Naive thymus-derived CD4-positive, alpha-beta T cell (primary cell): ENCODE results near the gene UTP14C. TPM values are rescaled to one million over a fixed set of nuclear protein-coding genes. Genes with fewer than 3 reads are reported as not detected.

Source experiments
- ATAC-seq: fragments of 150-1000 bp; cut with Tn5 transposase; 2 replicates; pipeline ENCODE4 v1.10.0; 2021; ENCODE audit warnings: mild to moderate bottlenecking, moderate library complexity
- CTCF ChIA-PET: fragments of 350-600 bp; sonication (Branson Sonifier 250); formaldehyde crosslinking; loops from one replicate; lab custom pipeline; 2021; ENCODE audit warnings: antibody characterized with exemption; lab: Charles Lee
- POLR2A ChIA-PET: fragments of 350-600 bp; sonication (Branson Sonifier 250); formaldehyde crosslinking; loops from one replicate; lab custom pipeline; 2021; ENCODE audit warnings: antibody characterized with exemption, inconsistent platforms; lab: Charles Lee
- DNase-seq, 9 donors: peaks; one replicate each; pipeline versions ENCODE4 v3.0.0 to v3.0.0-alpha.2; 2020 to 2022; ENCODE audit warnings: mixed read lengths in 1 of 9
- H3K27ac ChIP-seq: one replicate; pipeline ENCODE4 v1.7.0; 2013; ENCODE audit warnings: mild to moderate bottlenecking, low read depth, low read length, moderate library complexity
- H3K27me3 ChIP-seq, 2 donors: one replicate each; pipeline ENCODE4 v1.7.0; 2013; ENCODE audit warnings: low read length in 2 of 2, mild to moderate bottlenecking in 2 of 2, moderate library complexity in 2 of 2; ENCODE audit not compliant: control insufficient read depth in 2 of 2, insufficient read depth in 2 of 2
- H3K36me3 ChIP-seq, 3 experiments: 1 replicate in 2 of 3; 2 replicates in 1 of 3; pipeline ENCODE4 v1.7.0; 2013; ENCODE audit warnings: low read length in 3 of 3, mild to moderate bottlenecking in 3 of 3, moderate library complexity in 1 of 3; ENCODE audit not compliant: insufficient read depth in 3 of 3, control insufficient read depth in 2 of 3
- H3K4me1 ChIP-seq, 2 donors: one replicate each; pipeline ENCODE4 v1.7.0; 2013; ENCODE audit warnings: low read length in 2 of 2, mild to moderate bottlenecking in 2 of 2, moderate library complexity in 1 of 2; ENCODE audit not compliant: control insufficient read depth in 2 of 2, insufficient read depth in 2 of 2
- H3K4me3 ChIP-seq: 2 replicates; pipeline ENCODE4 v1.7.0; 2013; ENCODE audit warnings: mild to moderate bottlenecking, low read length
- H3K9me3 ChIP-seq, 3 experiments: 1 replicate in 2 of 3; 2 replicates in 1 of 3; pipeline ENCODE4 v1.7.0; 2013; ENCODE audit warnings: low read length in 3 of 3; ENCODE audit not compliant: control insufficient read depth in 2 of 3
- H3K27ac Mint-ChIP-seq, 9 donors: one replicate each; pipeline ENCODE4 v1.8.0; 2020 to 2022; ENCODE audit warnings: mixed read lengths in 9 of 9, mild to moderate bottlenecking in 8 of 9, moderate library complexity in 5 of 9, inconsistent platforms in 2 of 9
- H3K27me3 Mint-ChIP-seq, 5 donors: one replicate each; pipeline ENCODE4 v1.8.0; 2021 to 2022; ENCODE audit warnings: mixed read lengths in 5 of 5, mild to moderate bottlenecking in 1 of 5
- H3K36me3 Mint-ChIP-seq, 5 donors: one replicate each; pipeline ENCODE4 v1.8.0; 2020 to 2022; ENCODE audit warnings: mixed read lengths in 5 of 5, mild to moderate bottlenecking in 3 of 5, inconsistent platforms in 1 of 5
- H3K4me1 Mint-ChIP-seq, 7 donors: one replicate each; pipeline ENCODE4 v1.8.0; 2020 to 2022; ENCODE audit warnings: mixed read lengths in 7 of 7, mild to moderate bottlenecking in 3 of 7, inconsistent platforms in 1 of 7
- H3K4me3 Mint-ChIP-seq, 10 donors: one replicate each; pipeline ENCODE4 v1.8.0; 2020 to 2022; ENCODE audit warnings: mild to moderate bottlenecking in 10 of 10, mixed read lengths in 10 of 10, moderate library complexity in 6 of 10, inconsistent platforms in 2 of 10
- H3K9me3 Mint-ChIP-seq, 11 donors: one replicate each; pipeline ENCODE4 v1.8.0; 2020 to 2022; ENCODE audit warnings: mixed read lengths in 11 of 11, mild to moderate bottlenecking in 4 of 11, inconsistent platforms in 1 of 11, moderate library complexity in 1 of 11
- intact Hi-C, 2 donors: fragments of 100-400 bp; cut with micrococcal nuclease; formaldehyde crosslinking; loops; one replicate each; pipeline ENCODE4 v1.15.1; 2023
- polyA plus RNA-seq, 2 donors: library from polyadenylated mRNA; unstranded; fragments of 300-500 nt; fragmentation: Illumina TruSeq; gene quantifications; one replicate each; pipeline ENCODE4 v1.2.3, GENCODE V29; 2021
- total RNA-seq, 6 experiments: library from RNA in 5 of 6; stranded (reverse) in 5 of 6; gene quantifications; 1 replicate in 5 of 6; 2 replicates in 1 of 6; pipeline ENCODE4 v1.2.3 and lab custom pipeline; 2021 to 2026

Gene UTP14C
- total and polyA plus RNA-seq, 7 experiments from 2014 or later, result 2.0 to 17.2 (median 4.6) TPM

DNA sequence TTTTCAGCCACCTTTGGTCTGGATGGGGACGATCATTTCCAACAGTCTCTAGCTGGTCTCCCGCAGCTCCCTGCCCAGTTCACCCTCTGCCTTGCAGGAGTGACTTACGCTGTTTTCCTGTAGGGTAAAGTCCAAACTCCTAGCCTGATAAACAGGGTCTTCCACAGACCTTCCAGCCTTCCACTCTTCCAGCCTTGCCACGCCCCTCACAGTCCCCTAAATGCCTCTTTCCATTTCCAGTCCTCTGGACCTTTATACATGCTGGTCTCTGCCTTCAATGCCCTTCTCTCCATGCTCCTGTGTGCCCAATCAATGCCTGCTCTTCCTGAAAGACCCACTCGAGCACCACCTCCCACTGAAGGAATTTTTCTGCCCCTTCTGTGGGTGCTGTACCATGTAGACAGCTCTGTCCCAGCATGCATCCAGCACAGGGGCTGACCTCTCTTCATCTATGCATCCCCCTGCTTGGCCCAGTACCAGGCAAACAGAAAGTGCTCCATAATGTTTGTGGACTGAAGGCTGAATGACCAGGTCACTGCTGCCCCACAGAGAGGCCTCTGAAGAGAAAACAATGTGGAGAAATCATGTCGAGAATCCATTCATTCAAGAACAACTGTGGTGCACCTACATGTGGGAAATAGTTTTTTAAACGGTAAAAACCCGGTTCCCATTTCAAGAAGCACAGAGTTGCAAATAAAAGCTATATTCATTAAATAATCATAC, 17.8 kb upstream of the UTP14C start:
- Mint-ChIP-seq H3K9me3 (no peaks in the 10 kb centered on the region), H3K4me1 (peaks cover 5 to 13% (median 8%) of the 10 kb centered on the region in 7 donors), H3K36me3 (no peaks in the 10 kb centered on the region), H3K27me3 (peaks cover 14 to 44% (median 23%) of the 10 kb centered on the region in 5 donors), H3K4me3 (no peak overlapping the region), H3K27ac (no peak overlapping the region)
- no peak for DNase-seq
- Histone ChIP-seq H3K36me3 (peaks cover 0 to 2% (median 0%) of the 10 kb centered on the region in 3 experiments), H3K4me3 (no peak overlapping the region), H3K4me1 (peaks cover 0 to 4% of the 10 kb centered on the region in 2 donors), H3K27ac (no peak overlapping the region), H3K9me3 (no peaks in the 10 kb centered on the region), H3K27me3 (no peaks in the 10 kb centered on the region)
- ChIA-PET CTCF (interaction anchor here (1.1 kb wide), 1 partner anchor 162 kb away, joined by 3 read pairs; the partner anchor contains the start of gene TMEM272), POLR2A (no interaction called here)
- ATAC-seq, result no peak
- intact Hi-C loops, result no loop called here

DNA sequence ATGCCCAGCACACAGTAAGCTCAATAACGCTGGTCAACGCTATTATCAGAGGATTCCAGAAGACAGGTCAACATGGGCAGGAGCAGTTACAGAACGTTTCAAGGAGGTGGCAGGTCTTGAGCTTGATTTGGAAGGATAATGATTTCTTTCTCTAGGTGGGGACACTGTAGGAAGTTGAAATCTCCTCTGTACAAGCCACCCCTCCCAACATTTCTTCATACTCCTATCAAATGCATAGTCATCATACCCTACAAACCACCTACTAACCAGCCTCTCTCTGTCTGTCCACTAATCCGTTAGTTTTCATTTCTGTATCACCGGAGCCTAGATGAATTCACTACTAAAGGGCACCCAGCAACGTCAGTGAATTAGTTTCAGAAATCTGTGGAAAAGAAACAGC, 14.5 kb upstream of the UTP14C start:
- ChIA-PET CTCF (interaction anchor here (0.8 kb wide), 1 partner anchor 209 kb away, joined by 3 read pairs; no protein-coding TSS in a partner anchor), POLR2A (interaction anchor here (0.6 kb wide), 1 partner anchor 46 kb away, joined by 3 read pairs; no protein-coding TSS in a partner anchor)
- Mint-ChIP-seq H3K36me3 (peaks cover 0 to 8% (median 0%) of the 10 kb centered on the region in 5 donors), H3K27me3 (peaks cover 14 to 44% (median 23%) of the 10 kb centered on the region in 5 donors), H3K9me3 (no peaks in the 10 kb centered on the region), H3K4me1 (peaks cover 11 to 27% (median 19%) of the 10 kb centered on the region in 7 donors), H3K4me3 (peak overlapping the region in 8 of 10 donors; percentile 6 to 99 (median 69)), H3K27ac (no peak overlapping the region)
- H3K36me3 ChIP-seq, result peaks cover 0 to 8% (median 0%) of the 10 kb centered on the region in 3 experiments
- ATAC-seq, result no peak
- peaks cover 9 to 16% of the 10 kb centered on the region in 2 donors for H3K4me1 ChIP-seq
- no peak overlapping the region for H3K4me3 ChIP-seq
- intact Hi-C loops, result loop anchor here (5.0 kb wide), 4 partner anchors 183 to 607 kb away; partner anchors contain the start of gene THSD1 (in 1 of the 2)
- H3K27ac ChIP-seq, result no peak overlapping the region
- no peaks in the 10 kb centered on the region for H3K9me3 ChIP-seq
- DNase-seq, result no peak
- H3K27me3 ChIP-seq, result no peaks in the 10 kb centered on the region

- peak within 1 kb of the TSS; percentile 92 for H3K4me3 ChIP-seq
- H3K27me3 ChIP-seq, result no peaks in the 10 kb centered on the region
- peaks cover 9 to 16% of the 10 kb centered on the region in 2 donors for H3K4me1 ChIP-seq
- CTCF ChIA-PET, result no interaction called here
- H3K27ac ChIP-seq, result peak within 1 kb of the TSS; percentile 76
- no peaks in the 10 kb centered on the region for H3K9me3 ChIP-seq
- ATAC-seq, result no peak
- Mint-ChIP-seq H3K36me3 (peaks cover 0 to 14% (median 5%) of the 10 kb centered on the region in 5 donors), H3K4me3 (peak within 1 kb of the TSS; percentile 90 to 100 (median 99)), H3K4me1 (peaks cover 16 to 36% (median 25%) of the 10 kb centered on the region in 7 donors), H3K9me3 (peaks cover 0 to 3% (median 0%) of the 10 kb centered on the region in 11 donors), H3K27me3 (peaks cover 14 to 39% (median 23%) of the 10 kb centered on the region in 5 donors), H3K27ac (peak within 1 kb of the TSS; percentile 88 to 99 (median 95))
- peak in 5 of 9 donors; percentile 9 to 29 (median 16) for DNase-seq
- POLR2A ChIA-PET, result no interaction called here
- intact Hi-C loops, result loop anchor here (5.0 kb wide), 4 partner anchors 184 to 606 kb away; partner anchors contain the start of gene THSD1 (in 1 of the 2)
- H3K36me3 ChIP-seq, result peaks cover 0 to 8% (median 0%) of the 10 kb centered on the region in 3 experiments
Observed at GRCh38 chr13:52010890-52011631, 13.4 kb upstream of the UTP14C start, which contains the start of gene ATP7B. Gene ATP7B, minus strand, starts transcription at chr13:52011450. Its CDS starts 113 bp downstream, at chr13:52011337.

- CTCF ChIA-PET, result interaction anchor here (1.3 kb wide), 1 partner anchor 117 kb away, joined by 4 read pairs; the partner anchor contains the start of gene NEK5
- Histone ChIP-seq H3K4me3 (peak within 1 kb of the TSS; percentile 92), H3K27ac (peak within 1 kb of the TSS; percentile 76), H3K27me3 (no peaks in the 10 kb centered on the region), H3K4me1 (peaks cover 9 to 16% of the 10 kb centered on the region in 2 donors), H3K36me3 (peaks cover 0 to 8% (median 0%) of the 10 kb centered on the region in 3 experiments), H3K9me3 (no peaks in the 10 kb centered on the region)
- DNase-seq (peak; percentile 98 to 100 (median 99)), ATAC-seq (peak; percentile 100)
- Mint-ChIP-seq H3K27ac (peak within 1 kb of the TSS; percentile 88 to 99 (median 95)), H3K27me3 (peaks cover 14 to 38% (median 23%) of the 10 kb centered on the region in 5 donors), H3K4me1 (peaks cover 19 to 45% (median 29%) of the 10 kb centered on the region in 7 donors), H3K9me3 (peaks cover 0 to 3% (median 0%) of the 10 kb centered on the region in 11 donors), H3K4me3 (peak within 1 kb of the TSS; percentile 90 to 100 (median 99)), H3K36me3 (peaks cover 0 to 18% (median 6%) of the 10 kb centered on the region in 5 donors)
- POLR2A ChIA-PET, result interaction anchor here (0.7 to 1.3 kb wide), 5 partner anchors 9 to 640 kb away, joined by 3 to 6 read pairs (median 4); partner anchors contain the start of genes INTS6 and SUGT1
- intact Hi-C loops, result loop anchor here (1.0 to 5.0 kb wide), 19 partner anchors 11 to 1887 kb away; partner anchors contain the start of genes CKAP2 (in 2 of the 2), INTS6 (in 2 of the 2), SUGT1 (in 2 of the 2) and DHRS12 (in 1 of the 2)
Observed at GRCh38 chr13:52011632-52012511, 12.6 kb upstream of the UTP14C start, which contains the start of gene ALG11. Gene ALG11, plus strand, starts transcription at chr13:52012398. Its CDS starts 21 bp downstream, at chr13:52012419.

DNA sequence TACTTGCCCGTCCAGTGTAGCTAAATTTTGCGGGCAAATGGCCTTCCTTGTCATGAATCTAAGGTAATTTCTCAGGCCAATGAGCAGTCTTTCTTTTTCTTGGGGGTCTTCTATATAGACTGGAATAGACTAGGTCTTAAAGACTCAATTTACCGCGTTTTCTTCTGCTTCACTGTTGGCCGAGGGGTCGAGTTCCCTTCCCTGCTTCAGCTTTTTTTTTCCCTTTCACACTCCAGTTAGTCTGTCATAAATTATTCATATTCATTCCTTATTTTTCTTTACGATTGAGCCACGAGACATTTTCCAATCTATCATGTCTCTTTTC, 12.0 kb upstream of the UTP14C start:
- Mint-ChIP-seq H3K4me3 (peak overlapping the region; percentile 90 to 100 (median 99)), H3K27me3 (peaks cover 14 to 34% (median 19%) of the 10 kb centered on the region in 5 donors), H3K36me3 (peaks cover under 1 to 18% (median 10%) of the 10 kb centered on the region in 5 donors), H3K27ac (peak overlapping the region; percentile 88 to 99 (median 95)), H3K9me3 (peaks cover 0 to 3% (median 0%) of the 10 kb centered on the region in 11 donors), H3K4me1 (peaks cover 20 to 51% (median 32%) of the 10 kb centered on the region in 7 donors)
- CTCF ChIA-PET, result interaction anchor here (0.6 to 1.3 kb wide), 2 partner anchors 117 to 924 kb away, joined by 3 to 4 read pairs; partner anchors contain the start of gene NEK5
- Histone ChIP-seq H3K4me3 (peak overlapping the region; percentile 92), H3K4me1 (peaks cover 9 to 16% of the 10 kb centered on the region in 2 donors), H3K27ac (peak overlapping the region; percentile 76), H3K27me3 (no peaks in the 10 kb centered on the region), H3K9me3 (no peaks in the 10 kb centered on the region), H3K36me3 (peaks cover 0 to 10% (median 0%) of the 10 kb centered on the region in 3 experiments)
- DNase-seq (no peak), ATAC-seq (no peak)
- POLR2A ChIA-PET, result interaction anchor here (0.7 to 1.3 kb wide), 5 partner anchors 8 to 639 kb away, joined by 3 to 6 read pairs (median 4); partner anchors contain the start of genes INTS6 and SUGT1
- intact Hi-C loops, result loop anchor here (1.0 to 5.0 kb wide), 19 partner anchors 11 to 1888 kb away; partner anchors contain the start of genes CKAP2 (in 2 of the 2), INTS6 (in 2 of the 2), SUGT1 (in 2 of the 2) and DHRS12 (in 1 of the 2)
